Cardiac fibroblast (primary cell): ENCODE results near the gene KRT16.

Source experiments
- DNase-seq, 2 donors: peaks; one replicate each; pipeline versions ENCODE4 v3.0.0 to v3.0.0-alpha.2; 2010; ENCODE audit warnings: low read depth in 2 of 2
- H3K4me3 ChIP-seq, 2 donors: replicated peaks in 1 of 2; 1 replicate in 1 of 2; 2 replicates in 1 of 2; pipeline ENCODE4 v1.5.1; 2011; ENCODE audit warnings: low read depth in 2 of 2, low read length in 2 of 2, mild to moderate bottlenecking in 2 of 2, moderate library complexity in 1 of 2
- CTCF ChIP-seq: IDR thresholded peaks from one replicate; pipeline ENCODE4 v1.5.1; 2011; ENCODE audit warnings: low read depth, mild to moderate bottlenecking, low read length, inconsistent platforms

The KRT16 gene

DNA sequence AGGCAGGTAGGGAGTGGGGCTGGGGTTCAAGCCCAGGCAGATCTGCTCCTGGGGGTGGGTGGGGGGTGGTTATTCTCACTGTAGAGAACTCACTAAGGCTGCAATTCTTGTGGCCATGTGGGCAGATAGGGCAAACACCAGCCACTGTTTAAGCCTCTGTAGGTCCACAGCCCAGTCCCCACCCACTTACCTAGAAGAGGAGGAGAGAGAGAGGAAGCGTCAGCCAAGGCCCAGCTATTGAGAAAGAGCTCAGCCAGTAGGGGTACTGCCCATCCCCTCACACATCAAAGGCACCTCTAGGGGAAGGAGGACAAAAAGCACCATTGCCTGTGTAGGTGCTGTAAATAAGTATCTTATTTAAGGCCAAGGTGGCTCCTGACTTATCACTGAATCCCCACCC lies 12.9 kb downstream of the KRT16 start:
- no peak overlapping the region for H3K4me3 ChIP-seq
- TF ChIP-seq CTCF: no peak
- DNase-seq: no peak

GRCh38 chr17:41595585-41595984 lies 17.0 kb downstream of the KRT16 start:
- H3K4me3 ChIP-seq: no peak overlapping the region
- DNase-seq: no peak
- no peak for TF ChIP-seq CTCF

DNA sequence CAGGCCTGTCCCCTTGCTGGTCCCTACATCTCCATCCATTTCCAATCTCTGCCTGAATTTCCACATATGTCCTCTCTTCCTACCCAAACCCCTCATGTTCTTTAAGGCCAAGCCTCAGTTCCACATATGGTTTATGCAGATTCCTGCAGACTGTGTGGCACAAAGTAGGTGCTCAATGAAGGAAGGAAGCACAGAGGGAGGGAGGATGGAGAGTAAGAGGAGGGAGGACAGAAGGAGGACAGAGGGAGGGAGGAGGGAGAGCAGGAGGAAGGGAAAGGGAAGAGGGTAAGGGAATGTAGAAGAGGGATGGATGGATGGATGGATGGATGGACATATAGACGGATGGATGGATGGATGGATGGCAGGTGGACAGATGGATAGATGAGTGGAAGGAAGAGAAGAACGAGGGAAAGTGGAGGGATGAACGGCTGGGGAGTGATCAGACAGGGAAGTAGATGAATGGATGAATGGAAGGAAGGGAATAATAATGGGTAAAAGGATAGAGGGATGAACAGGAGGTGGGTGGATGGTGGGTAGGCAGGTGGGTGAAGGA lies 18.1 kb downstream of the KRT16 start:
- no peak for TF ChIP-seq CTCF
- no peak overlapping the region for H3K4me3 ChIP-seq
- DNase-seq: no peak

DNA sequence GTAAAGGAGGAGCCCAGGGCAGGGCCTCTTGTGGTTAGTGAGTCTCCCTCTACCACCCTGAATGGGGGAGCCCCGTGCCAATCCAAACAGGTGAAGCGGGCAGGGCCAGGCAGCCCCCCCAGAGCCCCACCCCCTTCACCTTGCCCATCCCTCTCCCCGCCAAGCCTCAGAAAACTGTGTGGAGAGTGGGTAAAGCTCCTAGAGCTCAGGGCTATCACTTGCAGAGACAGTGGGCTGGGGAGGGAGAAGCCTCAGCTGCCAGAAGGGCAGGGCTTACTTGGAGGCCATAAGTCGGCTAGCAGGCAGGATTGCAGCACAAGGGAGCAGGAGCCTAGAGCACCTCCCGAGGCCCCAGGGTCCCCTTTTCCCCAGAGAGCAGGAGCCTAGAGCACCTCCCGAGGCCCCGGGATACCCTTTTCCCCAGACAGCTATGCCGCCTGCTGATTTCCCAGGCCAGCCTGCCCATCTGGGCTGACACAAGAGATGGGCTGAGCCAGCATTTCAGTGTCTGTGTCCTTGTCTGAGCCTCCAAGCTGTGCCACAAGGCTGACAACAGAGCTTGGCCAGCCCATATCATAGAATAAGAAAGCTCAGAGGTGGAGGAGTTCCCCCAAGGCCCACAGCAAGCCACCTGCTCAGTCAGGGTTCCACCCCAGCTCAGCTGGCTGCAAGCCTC lies 19.1 kb downstream of the KRT16 start:
- TF ChIP-seq CTCF: no peak
- H3K4me3 ChIP-seq: no peak overlapping the region
- DNase-seq: no peak

DNA sequence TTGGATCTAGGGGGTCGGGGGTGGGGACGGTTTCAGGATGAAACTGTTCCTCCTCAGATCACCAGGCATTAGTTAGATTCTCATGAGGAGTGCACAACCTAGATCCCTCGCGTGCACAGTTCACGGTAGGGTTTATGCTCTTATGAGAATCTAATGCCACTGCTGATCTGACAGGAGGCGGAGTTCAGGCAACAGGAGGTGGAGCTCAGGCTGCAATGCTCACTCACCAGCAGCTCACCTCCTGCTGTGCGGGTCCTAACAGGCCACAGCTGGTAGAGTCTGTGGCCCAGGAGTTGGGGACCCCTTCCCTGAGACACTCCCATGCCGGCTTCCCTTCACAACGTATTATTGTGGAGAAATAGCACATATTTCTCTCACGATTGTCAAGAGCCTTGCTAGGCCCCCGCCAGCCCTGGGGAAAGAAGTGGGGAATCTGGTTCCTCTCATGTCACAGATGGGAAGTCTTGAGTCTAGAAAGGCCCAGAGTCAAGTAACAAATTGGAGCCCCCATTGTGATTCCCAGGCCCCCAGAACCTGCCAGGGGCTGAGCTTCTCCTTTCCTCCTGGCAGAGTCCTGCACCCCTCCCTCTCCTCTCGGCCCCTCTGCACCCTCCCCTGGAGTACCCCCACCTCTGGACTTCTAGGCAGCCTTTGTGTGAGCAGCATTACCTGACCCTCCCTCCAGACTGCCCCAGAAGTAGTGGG lies 19.8 kb downstream of the KRT16 start:
- no peak for TF ChIP-seq CTCF
- H3K4me3 ChIP-seq: no peak overlapping the region
- DNase-seq: no peak

- no peak overlapping the region for H3K4me3 ChIP-seq
- DNase-seq: no peak
- TF ChIP-seq CTCF: no peak
These were observed 23.3 kb downstream of the KRT16 start for GRCh38 chr17:41589301-41589700.
